ENCODE data around the gene SCRN1.

DNA sequence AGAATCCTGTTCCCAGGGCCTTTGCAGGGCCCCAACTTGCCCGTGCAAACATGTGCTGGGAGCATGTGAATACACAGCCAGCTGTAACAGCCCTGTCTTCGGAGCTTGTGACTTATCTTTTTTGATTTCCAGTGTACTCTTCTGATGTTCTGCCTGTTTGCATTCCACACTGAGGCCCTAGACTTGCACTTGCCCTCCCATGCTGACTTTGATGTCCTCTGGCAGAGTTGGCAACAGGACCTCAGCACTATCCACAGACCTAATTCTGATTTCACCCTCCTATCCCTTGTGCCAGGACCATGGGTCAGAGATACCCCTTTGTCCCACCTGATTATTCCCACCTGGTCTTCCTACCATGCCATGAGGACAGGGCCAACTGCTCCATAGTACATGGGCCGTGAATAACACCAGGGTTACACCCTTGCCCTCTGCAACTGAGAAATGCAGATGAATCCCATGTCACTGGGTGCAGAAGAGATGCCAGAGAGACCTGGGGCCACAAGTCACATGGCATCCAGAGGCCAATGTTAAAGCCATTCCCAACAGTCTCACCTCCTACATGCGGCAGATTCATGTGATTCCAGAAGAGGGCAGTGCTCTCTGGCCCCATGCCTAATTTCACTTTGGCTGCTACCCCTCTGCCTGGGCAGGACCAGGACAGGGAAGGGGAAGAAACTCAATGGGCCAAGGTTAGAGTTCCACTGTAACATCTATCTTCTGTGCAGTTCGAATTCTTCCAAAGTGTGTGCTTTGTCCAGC is 43.0 kb downstream of the SCRN1 start:
- TF ChIP-seq POLR2AphosphoS5 (IDR thresholded peaks at IDR 0.05; ENCODE audit: low read depth, low read length) (no peak), POLR2A (IDR thresholded peaks at IDR 0.05; ENCODE audit: low read depth, low read length) (no peak), PAX5 (IDR thresholded peaks at IDR 0.05; ENCODE audit: insufficient read depth, low read length, severe bottlenecking) (no peak)

All from GM12891 (cell line).